HUES64 (cell line): ENCODE results near the gene LIN9.
"Not testable (repeated sequence)": the region's sequence is repeated elsewhere in the genome, so short reads cannot be mapped to it uniquely, and the experiment has no call there.

ENCODE experiments used
- H3K27ac ChIP-seq: 2 replicates; pipeline ENCODE4 v1.7.0; 2013; ENCODE audit warnings: low read depth, low read length, inconsistent platforms
- H3K27me3 ChIP-seq: 2 replicates; pipeline ENCODE4 v1.6.1; 2013; ENCODE audit warnings: mild to moderate bottlenecking, low read length; ENCODE audit not compliant: insufficient read depth
- H3K36me3 ChIP-seq: 2 replicates; pipeline ENCODE4 v1.6.1; 2013; ENCODE audit warnings: mild to moderate bottlenecking, low read length; ENCODE audit not compliant: insufficient read depth
- H3K4me1 ChIP-seq: 2 replicates; pipeline ENCODE4 v1.6.1; 2013; ENCODE audit warnings: mild to moderate bottlenecking, low read length, moderate library complexity; ENCODE audit not compliant: insufficient read depth
- H3K4me3 ChIP-seq: 2 replicates; pipeline ENCODE4 v1.5.1; 2013; ENCODE audit warnings: mild to moderate bottlenecking, low read length, moderate library complexity
- H3K9ac ChIP-seq: 2 replicates; pipeline ENCODE4 v1.6.1; 2013; ENCODE audit warnings: mild to moderate bottlenecking, low read depth, low read length
- H3K9me3 ChIP-seq: 2 replicates; pipeline ENCODE4 v1.6.1; 2013; ENCODE audit warnings: low read depth, low read length; ENCODE audit not compliant: insufficient read depth
- WGBS: fragments of 150-250, 120-280 bp; methylation state at CpG from one replicate; pipeline ENCODE4 v1.1.7; 2013; ENCODE audit warnings: missing lambda C conversion rate; 5-methylcytosine and 5-hydroxymethylcytosine counted together

Gene LIN9

DNA sequence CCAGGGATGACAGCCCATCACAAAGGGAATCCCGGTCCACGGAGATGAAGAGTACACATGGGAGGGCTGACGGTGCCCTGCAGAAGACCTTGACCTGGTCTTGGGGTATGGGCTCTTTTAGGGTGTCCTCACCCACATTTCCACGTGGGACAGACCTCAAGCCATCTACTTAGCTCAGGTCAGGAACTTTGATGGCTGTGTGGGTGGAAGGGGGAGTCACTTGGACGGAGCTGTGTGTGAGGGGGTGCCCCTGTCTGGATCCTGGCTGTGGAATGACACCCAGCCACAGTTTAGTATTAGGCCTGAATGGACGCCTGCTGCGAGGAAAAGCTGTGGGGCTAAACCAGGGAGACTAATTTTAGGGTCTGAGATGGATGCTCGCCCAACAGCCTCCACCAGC is 96.4 kb downstream of the LIN9 start:
- H3K9ac ChIP-seq = no peak overlapping the region
- no peaks in the 10 kb centered on the region for H3K27me3 ChIP-seq
- H3K36me3 ChIP-seq = no peaks in the 10 kb centered on the region
- no peak overlapping the region for H3K4me3 ChIP-seq
- 92% methylated on average over 8 of the region's 8 CpGs for WGBS
- H3K27ac ChIP-seq = peak overlapping the region; percentile 46; the same call in 1 of the 2 replicates
- no peaks in the 10 kb centered on the region for H3K9me3 ChIP-seq
- peaks cover 41% of the 10 kb centered on the region for H3K4me1 ChIP-seq

- no peak overlapping the region for H3K9ac ChIP-seq
- peaks cover 39% of the 10 kb centered on the region for H3K4me1 ChIP-seq
- H3K27me3 ChIP-seq = no peaks in the 10 kb centered on the region
- H3K27ac ChIP-seq = no peak overlapping the region
- no peak overlapping the region for H3K4me3 ChIP-seq
- no peaks in the 10 kb centered on the region for H3K36me3 ChIP-seq
- no peaks in the 10 kb centered on the region for H3K9me3 ChIP-seq
- 84% methylated on average over 5 of the region's 5 CpGs for WGBS
Measured at GRCh38 chr1:226211181-226211821, 97.7 kb downstream of the LIN9 start.

GRCh38 chr1:226210571-226211176 is 98.3 kb downstream of the LIN9 start:
- Histone ChIP-seq H3K4me1 (peaks cover 33% of the 10 kb centered on the region), H3K27me3 (no peaks in the 10 kb centered on the region), H3K27ac (no peak overlapping the region), H3K9ac (no peak overlapping the region), H3K36me3 (no peaks in the 10 kb centered on the region), H3K4me3 (no peak overlapping the region), H3K9me3 (no peaks in the 10 kb centered on the region)
- 4% methylated on average over 7 of the region's 7 CpGs for WGBS

DNA sequence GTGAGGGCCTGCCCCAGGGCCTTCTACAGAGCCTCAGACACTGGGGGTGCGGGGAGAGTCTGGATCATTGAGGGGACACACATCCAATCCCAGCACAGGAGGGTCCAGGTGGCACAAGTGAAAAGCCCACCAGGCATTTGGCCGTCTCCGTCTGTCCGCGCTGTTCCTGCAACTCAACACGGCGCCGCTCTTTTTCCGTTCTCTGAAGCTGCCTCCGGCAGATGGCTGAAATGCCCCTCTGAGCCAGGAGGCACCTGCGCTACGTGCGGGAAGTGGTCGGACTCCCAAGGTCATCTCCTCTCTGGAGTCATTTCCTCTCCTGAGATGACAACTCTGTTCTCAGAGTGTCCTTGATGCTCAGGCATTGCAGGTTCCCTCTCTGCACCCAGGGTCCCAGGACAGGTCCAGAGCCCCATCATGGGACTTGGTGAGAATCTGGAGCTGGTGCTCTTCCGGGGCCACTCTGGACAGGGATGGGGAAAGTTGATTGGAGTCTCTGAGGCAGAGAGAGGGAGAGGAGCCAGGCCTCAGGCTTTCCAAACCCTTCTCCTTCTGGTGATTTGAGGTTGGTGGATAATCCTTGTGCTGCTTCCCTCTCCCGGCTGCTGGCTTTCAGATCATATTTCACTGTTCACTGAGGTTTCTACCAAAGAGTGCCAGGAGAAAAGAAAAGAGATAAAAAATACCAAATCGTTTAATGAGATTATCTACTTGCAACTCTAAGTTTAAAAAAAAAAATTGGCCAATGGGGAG is 99.5 kb downstream of the LIN9 start:
- WGBS = 93% methylated on average over 15 of the region's 17 CpGs
- Histone ChIP-seq H3K9me3 (no peaks in the 10 kb centered on the region), H3K27me3 (no peaks in the 10 kb centered on the region), H3K27ac (no peak overlapping the region), H3K36me3 (no peaks in the 10 kb centered on the region), H3K4me3 (no peak overlapping the region), H3K4me1 (peaks cover 28% of the 10 kb centered on the region), H3K9ac (no peak overlapping the region)

GRCh38 chr1:226207048-226207447 is 101.9 kb downstream of the LIN9 start:
- Histone ChIP-seq H3K4me1 (peaks cover 32% of the 10 kb centered on the region), H3K4me3 (no peak overlapping the region), H3K36me3 (no peaks in the 10 kb centered on the region), H3K27ac (no peak overlapping the region), H3K9me3 (no peaks in the 10 kb centered on the region), H3K27me3 (no peaks in the 10 kb centered on the region), H3K9ac (no peak overlapping the region)
- 96% methylated on average over 5 of the region's 5 CpGs for WGBS

DNA sequence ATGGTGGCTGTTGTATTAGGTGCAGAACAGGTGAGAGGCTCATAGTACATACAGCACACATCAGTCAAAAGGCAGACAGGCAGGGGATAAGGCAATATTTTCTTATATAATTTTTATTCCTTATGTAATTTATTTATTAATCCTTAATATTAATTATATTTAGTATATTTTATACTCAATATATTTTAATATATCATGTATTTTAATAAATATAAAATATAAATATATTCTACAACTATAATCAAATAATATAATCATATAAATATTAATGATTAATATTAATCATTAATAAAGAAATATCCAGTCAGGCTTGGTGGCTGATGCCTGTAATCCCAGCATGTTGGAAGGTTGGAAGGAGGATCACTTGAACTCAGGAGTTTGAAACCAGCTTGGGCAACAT is 104.8 kb downstream of the LIN9 start:
- Histone ChIP-seq H3K4me3 (no peak overlapping the region), H3K9ac (no peak overlapping the region), H3K4me1 (peaks cover 11% of the 10 kb centered on the region; the same call in 1 of the 2 replicates), H3K9me3 (no peaks in the 10 kb centered on the region), H3K36me3 (no peaks in the 10 kb centered on the region), H3K27ac (no peak overlapping the region), H3K27me3 (no peaks in the 10 kb centered on the region)

- Histone ChIP-seq H3K4me1 (peaks cover 9% of the 10 kb centered on the region; the same call in 1 of the 2 replicates), H3K27ac (no peak overlapping the region), H3K27me3 (no peaks in the 10 kb centered on the region), H3K36me3 (no peaks in the 10 kb centered on the region), H3K9me3 (no peaks in the 10 kb centered on the region), H3K9ac (no peak overlapping the region), H3K4me3 (no peak overlapping the region)
- WGBS = 80% methylated on average over 4 of the region's 4 CpGs
Measured at GRCh38 chr1:226203655-226204054, 105.3 kb downstream of the LIN9 start.

- H3K9me3 ChIP-seq = no peaks in the 10 kb centered on the region
- no peaks in the 10 kb centered on the region for H3K36me3 ChIP-seq
- H3K4me3 ChIP-seq = no peak overlapping the region
- no peak overlapping the region for H3K27ac ChIP-seq
- WGBS = 91% methylated on average over 1 of the region's 1 CpG
- H3K4me1 ChIP-seq = peaks cover 9% of the 10 kb centered on the region; the same call in 1 of the 2 replicates
- H3K9ac ChIP-seq = no peak overlapping the region
- no peaks in the 10 kb centered on the region for H3K27me3 ChIP-seq
Measured at GRCh38 chr1:226203240-226203639, 105.7 kb downstream of the LIN9 start.

DNA sequence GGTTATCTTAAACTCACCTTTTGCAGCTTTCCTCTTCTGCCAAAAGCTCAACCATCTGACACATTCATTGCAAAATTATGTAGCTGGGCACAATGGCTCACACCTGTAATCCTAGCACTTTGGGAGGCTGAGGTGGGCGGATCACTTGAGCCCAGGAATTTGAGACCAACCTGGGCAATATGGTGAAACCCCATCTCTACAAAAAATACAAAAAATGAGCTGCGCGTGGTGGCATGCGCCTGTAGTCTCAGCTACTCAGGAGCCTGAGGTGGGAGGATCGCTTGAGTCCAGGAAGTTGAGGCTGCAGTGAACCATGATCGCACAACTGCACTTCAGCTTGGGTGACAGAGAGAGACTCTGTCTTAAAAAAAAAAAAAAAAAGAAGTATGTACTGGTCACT is 106.3 kb downstream of the LIN9 start:
- not testable (repeated sequence) for H3K4me1 ChIP-seq, H3K4me3 ChIP-seq, H3K36me3 ChIP-seq, H3K27ac ChIP-seq, H3K27me3 ChIP-seq, H3K9ac ChIP-seq, H3K9me3 ChIP-seq
- 94% methylated on average over 6 of the region's 6 CpGs for WGBS

DNA sequence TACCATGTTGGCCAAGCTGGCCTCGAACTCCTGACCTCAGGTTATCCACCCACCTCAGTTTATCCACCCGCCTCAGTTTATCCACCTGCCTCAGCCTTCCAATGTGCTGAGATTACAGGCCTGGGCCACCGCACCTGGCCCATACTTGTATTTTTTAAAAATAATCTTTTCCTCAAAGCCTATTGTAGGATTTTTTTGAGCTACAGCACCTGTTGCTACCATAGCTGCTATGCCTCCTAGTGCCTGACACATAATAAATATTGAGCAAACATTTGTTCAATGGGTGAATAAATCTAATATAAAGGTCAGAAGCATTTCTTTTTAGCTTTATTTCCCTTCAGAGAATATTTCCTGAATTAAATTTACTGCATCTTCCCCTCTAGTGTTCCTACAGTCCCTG is 106.7 kb downstream of the LIN9 start:
- WGBS = 90% methylated on average over 3 of the region's 3 CpGs
- peaks cover 9% of the 10 kb centered on the region; the same call in 1 of the 2 replicates for H3K4me1 ChIP-seq
- H3K9ac ChIP-seq = no peak overlapping the region
- H3K9me3 ChIP-seq = no peaks in the 10 kb centered on the region
- no peaks in the 10 kb centered on the region for H3K36me3 ChIP-seq
- no peak overlapping the region for H3K4me3 ChIP-seq
- H3K27ac ChIP-seq = no peak overlapping the region
- H3K27me3 ChIP-seq = no peaks in the 10 kb centered on the region

DNA sequence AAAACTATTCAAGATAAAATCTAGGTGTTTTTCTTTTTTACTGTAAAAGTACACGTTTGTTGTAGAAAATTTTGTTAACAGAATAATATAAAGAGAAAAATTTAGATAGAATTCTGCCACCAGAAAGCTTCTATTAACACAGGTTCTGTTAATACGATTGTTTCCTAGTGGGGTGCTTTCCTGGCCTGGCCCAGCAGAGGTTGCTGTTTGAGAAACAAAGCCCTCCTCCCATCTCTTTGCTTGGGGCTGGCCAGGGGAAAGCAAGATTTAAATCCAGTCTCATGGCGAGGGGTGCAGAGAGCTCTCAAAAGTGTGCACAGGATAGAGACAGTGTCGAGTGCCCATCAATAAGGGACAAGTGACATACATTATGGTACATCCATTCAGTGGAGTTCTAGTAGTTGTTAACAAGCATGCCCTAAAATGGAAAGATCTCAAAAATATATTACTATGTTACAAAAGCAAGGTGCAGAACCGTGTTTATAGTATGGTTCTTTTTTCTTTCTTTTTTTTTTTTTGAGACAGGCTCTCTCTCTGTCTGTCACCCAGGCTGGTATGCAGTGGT is 107.9 kb downstream of the LIN9 start:
- H3K36me3 ChIP-seq = no peaks in the 10 kb centered on the region
- H3K9ac ChIP-seq = no peak overlapping the region
- WGBS = 76% methylated on average over 3 of the region's 5 CpGs
- H3K27me3 ChIP-seq = no peaks in the 10 kb centered on the region
- no peak overlapping the region for H3K27ac ChIP-seq
- H3K4me1 ChIP-seq = peaks cover 9% of the 10 kb centered on the region; the same call in 1 of the 2 replicates
- no peak overlapping the region for H3K4me3 ChIP-seq
- no peaks in the 10 kb centered on the region for H3K9me3 ChIP-seq
